Dedifferentiated amniotic fluid mesenchymal stem cell (primary cell): ENCODE results near the gene FLNA.
"Not testable (repeated sequence)": the region's sequence is repeated elsewhere in the genome, so short reads cannot be mapped to it uniquely, and the experiment has no call there.

Source experiments
- DNase-seq: peaks from one replicate; pipeline ENCODE4 v3.0.0-alpha.2; 2016; ENCODE audit errors: extremely low spot score

The FLNA gene

DNA sequence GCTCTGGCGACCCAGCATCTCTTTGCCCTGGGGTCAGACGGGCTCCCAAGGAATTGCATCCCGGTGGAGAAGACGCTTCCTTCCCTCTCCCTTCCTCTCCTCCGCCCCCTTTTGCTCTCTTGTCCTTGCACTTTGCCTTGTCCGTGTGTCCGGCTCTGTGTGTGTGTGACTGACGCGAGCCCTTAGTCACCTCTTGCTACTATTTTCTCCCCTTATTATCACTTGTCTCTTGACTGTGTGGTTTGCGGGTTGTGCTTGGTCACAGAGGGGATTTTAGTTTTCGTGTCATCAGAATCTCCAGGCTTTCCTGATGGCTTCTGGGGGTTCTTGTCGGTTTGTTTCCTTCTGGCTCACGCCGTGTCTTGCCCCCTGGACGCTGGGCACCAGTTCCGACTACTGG lies 31.4 kb downstream of the FLNA start:
- DNase-seq: not testable (repeated sequence)

DNA sequence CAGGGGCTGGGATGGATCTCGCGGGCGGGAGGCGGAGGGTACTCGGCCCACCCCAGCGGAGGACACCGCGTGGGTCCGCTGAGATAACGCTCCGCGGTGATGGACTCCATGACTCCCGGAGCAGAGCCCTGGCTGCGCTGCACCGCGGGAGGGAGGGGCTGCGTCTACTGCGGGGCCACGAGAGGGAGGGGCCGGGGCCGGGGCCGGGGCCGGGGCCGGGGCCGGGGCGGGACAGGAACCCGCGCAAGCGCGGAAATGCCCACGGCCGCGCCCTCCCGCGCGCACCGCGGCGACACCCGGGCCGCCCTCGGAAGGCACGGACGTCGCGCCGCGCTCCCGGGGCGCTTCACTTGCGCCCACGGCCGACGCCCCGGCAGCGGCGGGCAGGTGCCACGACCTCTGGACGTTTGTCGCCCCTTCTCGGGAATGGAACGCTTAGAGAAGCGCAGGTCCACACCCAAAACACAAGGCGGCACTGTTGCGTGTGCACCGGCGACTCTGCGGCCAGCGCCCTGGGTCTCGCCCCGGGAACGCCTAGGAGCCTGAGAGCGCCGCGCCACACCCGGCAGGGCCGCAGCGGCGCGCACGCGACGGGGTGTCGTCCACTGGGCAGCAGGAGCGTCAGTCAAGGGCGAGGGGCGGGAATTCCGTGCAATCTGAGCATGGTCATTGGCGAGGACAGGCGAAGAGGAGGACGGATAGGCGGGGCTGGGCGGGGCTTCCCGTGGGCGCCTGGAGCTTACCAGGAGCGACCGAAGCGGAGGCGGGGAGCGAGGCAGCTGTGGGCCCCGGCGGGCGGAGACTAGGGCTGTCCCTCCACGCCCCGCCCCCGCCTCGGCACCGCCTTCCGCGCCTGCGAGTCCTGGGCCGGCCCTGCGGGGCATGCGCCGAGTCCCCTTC lies 32.8 kb downstream of the FLNA start:
- not testable (repeated sequence) for DNase-seq

DNA sequence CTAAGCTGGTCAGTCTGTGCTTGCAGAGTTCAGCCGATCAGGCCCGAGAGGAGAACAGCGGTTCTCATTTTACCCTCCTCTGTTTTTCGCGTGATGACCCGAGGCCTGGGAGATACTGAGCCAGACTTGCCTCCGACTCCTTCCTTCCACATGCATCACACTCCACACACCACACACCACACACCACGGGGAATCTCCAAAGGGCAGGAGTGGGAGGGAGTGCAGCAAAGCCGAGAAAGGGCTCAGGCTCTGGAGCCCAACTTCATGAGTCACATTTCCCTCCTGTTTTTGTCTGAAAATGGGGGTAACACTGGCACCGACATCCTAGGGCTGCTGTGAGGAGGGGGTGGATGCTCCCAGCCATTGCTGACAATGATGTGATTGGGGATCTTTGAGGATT lies 39.9 kb downstream of the FLNA start:
- DNase-seq: no peak

DNA sequence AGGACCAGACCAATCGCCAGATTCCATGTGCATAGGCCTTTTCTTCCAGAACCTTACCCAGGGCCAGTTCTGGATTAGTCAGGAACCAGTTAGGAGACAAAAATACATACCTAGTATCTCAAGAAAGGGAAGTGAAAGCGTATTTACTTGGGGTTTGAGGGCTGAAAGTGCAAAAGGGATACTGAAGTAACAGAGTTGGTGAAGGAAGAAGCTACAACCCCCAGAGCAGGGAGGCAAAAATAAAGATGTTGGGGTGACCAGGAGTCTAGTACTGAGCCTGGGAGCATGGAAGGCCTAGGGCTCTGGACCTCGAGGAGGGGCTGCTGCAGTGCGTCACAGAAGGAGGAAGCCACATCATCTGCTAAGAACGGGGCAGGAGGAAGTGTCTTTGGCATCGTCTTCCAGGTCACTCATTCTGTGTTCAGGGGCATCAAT lies 40.6 kb downstream of the FLNA start:
- no peak for DNase-seq

DNA sequence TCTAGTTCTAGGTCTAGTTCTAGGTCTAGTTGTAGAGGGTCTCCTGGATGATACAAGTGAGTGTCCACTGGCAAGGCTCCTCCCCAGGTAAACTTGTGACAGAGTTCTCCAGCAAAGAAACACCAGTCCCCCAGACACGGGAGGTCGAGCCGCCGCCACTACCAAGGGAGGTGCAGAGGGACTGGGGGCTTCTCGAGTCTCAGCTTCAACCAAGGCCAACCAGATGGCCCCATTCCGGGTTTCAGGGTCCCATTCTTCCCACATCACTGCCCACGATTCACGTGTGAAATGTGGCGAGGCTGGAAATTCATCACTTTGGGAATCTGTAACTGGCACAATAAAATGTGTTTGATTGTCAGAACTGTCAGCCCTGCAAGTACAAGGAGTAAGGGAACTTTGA lies 41.3 kb downstream of the FLNA start:
- no peak for DNase-seq

DNA sequence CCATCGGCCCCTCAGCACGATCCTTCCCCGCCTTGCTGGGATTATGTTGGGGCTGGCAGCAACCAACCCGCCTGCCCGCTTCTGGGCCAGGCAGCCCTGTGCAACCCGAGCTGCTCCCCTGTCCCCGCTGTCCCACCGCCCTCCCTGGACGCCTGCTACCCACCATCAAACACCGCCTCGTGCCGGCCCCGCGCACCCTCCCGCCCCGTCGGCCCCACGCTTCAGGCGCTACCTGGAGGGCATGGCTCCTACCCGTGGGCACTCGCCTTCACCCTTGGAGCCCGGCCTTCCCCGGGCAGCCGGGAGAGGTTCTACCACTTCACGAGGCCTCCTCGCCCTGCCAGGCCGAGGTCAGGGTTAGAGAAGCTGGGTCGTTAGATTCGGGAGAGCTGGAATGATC lies 41.9 kb downstream of the FLNA start:
- DNase-seq: no peak

DNA sequence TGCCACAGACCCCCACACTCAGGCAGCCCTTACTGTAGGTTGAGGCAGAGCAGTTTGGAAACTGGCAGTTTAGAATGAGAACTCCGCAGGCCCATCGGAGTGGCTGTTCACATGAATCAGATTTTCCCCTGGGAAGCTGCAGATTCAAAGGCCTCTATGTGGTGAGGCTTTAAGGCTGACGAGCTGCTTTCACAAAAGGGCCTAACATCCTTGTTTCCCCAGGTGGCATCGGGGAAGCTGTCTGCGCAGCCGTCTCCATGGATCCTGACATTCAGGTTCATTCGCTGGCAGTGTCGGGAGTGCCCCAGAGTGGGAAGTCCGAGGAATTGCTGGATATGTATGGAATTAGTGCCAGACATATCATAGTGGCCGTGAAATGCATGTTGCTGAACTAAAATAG lies 45.1 kb downstream of the FLNA start:
- DNase-seq: no peak

DNA sequence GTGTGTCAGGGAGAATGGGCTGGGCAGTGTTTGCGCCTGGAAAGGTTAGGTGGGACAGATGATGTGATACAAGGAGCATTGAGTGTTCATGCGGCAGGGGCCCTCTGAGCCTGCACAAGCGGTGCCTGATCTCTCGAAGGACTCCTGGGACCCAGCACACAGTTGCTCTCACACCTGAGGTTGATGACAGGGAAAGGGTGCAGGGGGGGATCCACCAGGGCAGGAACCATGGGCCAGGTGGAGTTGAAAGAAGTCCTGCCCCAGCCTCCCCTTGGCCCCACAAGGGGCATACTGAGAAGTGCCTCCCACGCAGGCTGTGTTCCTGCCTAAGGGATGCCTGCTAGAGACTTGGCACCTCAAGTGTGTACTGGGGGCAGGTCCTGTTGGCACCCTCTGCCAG lies 45.8 kb downstream of the FLNA start:
- DNase-seq: no peak

DNA sequence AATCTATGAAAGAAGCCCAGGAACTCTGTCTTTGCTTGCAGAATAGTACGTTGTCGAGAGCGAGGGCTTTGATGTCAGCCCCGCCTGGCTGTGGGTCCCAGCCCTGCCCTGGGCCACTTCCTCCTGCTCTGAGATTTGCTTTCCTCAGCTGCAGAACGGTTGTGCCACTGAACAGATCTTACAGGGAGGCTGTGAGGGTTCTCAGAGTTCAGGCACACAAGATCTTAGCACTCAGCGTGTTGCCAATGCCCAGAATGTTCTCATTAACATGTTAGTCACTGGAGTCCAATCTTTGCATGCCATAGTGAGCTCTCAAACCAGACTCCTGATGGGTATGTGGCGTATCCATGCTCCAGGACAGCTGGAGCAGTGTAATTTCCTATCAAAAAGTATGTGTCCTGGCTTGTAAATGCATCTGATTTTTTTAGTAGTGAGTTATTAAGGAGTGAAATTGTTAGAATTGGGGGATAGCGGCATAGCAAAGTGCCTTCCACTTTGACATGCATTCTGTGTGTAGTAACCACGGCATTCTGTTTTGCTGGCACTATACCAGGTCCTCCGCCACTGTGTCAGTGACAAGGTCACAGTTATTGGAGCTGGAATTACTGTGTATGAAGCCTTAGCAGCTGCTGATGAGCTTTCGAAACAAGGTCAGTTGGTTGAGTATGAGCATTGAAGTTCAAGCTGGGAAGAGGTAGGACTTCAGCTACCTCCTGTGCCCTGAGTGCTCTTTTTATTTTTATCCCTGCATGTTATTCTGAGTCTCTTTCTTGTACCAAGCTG lies 47.2 kb downstream of the FLNA start:
- no peak for DNase-seq

DNA sequence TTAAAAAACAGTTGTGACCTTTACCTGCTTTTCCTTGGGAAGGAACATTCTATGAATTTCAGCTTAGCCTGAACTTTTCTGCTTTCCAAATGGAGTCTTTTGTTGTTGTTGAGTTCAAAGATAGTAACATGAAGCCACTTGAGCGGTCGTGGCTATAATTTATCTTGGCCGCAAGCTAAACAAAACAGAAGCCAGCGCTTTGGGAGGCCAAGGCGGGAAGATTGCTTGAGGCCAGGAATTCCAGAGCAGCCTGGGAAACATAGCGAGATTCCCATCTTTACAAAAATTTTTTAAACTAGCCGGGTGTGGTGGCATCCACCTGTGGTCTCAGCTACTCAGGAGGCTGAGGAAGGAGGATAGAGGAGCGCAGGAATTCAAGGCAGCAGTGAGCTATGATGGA lies 48.9 kb downstream of the FLNA start:
- DNase-seq: no peak

DNA sequence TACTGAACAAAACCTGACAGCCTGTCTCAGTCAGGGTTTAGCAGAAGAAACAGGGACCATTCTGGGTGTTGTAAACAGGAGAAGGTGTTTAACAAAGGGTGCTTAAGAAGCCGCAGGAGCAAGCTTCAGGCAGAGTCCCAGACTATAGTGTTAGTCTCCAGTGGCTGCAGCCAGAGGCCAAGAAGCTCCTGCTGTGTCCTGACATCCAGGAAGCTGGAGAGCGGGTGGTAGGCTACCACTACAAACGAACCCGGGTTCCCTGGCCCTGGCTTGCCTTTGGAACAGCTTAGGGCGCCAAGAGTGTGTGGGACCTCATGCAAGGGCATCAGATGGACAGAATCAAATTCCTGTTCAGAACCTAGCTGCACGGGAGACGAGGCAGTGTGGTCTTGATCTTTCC lies 50.9 kb downstream of the FLNA start:
- no peak for DNase-seq

DNA sequence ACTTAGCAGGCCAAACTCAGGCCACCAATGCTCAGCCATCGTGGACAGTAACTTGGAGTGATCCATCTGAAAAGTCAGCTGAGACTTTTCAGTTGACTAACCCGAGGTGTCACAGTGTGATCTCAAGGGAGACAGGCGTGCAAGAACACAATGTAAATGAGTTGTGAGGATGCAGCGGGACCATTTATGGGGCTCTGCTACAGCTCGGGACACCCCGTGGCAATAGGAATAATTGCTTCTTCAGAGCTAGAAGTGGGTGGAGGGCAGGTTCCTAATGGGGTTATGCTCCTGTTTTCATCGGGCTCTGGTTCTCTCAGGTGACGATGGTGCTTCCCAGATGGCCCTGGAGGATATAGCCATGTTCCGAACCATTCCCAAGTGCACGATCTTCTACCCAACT lies 51.5 kb downstream of the FLNA start:
- no peak for DNase-seq

DNA sequence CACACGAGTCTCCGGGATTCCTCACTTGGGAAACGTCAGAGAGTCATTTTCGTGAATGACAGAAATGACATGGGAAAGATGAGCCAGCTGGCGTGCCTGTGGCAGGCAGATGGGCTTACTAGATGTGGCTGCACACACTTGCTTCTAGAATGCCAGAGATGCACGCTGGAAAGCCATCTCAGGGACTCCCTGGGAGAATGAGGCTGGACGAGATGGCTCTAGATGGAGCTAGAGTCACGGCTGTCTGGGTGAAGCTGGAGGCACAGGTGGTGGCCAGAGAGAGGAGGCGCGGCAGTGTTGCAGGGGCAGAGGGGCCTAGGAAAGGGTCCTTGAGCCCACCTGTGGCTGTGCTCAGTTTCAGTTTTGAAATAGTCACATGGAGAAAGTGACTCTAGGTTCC lies 52.8 kb downstream of the FLNA start:
- no peak for DNase-seq

DNA sequence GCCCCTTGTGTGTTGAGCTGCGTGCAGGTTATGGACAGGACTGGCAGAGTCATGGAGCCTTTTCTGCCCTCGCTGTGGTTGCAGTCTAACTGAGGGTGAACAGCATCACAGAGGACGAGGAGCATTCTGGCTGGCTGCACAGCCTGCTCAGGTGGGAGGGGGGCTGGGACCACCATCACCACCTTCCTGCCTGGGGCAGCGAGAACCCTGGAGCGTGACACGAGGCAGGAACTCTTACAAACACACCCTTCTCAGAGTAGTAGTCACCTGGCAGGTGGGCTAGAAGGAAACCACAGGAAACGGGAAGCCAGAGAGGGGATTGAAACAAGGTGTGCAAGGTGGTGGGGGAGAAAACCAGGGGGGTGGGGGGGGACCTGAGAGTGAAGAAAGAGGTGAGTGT lies 53.3 kb downstream of the FLNA start:
- DNase-seq: no peak

DNA sequence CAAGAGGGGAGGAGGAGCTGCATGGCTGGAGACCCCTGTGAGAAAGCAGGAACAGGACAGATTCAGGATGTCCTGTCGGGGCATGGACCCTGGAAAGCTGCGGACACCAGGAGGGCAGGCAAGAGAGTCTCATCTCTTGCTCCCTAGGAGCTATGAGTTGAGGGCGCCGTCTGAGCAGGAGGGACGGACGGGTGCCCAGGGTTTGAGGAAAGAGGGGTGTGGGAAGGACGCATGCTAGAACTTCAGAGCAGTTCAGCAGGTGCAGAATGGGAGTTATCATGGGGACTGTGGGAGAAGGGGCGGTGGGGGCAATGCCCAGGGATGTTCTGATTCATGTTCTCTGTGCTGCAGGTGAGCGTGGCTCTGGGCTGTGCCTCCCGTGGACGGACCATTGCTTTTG lies 54.0 kb downstream of the FLNA start:
- DNase-seq: no peak

DNA sequence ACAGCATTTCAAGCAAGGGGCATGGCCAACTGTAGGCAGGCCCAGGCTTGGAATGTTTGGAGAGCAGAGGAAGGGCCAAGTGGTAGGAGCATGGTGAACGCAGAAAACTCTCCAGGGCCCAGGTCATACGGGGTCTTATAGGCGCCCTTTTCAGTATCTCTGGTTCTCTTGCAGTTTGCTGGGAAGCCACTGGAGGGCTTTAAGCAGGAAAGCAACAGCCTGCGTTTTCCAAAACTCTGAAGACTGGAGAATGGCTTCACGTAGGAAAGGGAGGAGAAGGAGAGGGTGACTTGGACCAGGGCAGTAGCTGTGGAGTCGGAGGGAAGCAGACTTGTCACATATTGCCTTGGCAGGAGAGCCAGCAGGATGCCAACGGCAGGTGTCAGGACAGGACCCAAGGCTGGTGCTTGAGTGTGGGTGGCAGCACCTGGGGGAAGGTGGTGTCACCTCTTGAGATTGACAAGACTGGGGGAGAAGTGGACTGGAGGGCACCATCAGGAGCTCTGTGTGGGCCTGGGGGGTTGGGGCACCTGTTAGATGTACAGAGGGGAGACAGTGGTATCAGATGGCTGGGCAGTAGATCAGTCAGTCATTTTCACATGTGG lies 56.9 kb downstream of the FLNA start:
- DNase-seq: no peak

DNA sequence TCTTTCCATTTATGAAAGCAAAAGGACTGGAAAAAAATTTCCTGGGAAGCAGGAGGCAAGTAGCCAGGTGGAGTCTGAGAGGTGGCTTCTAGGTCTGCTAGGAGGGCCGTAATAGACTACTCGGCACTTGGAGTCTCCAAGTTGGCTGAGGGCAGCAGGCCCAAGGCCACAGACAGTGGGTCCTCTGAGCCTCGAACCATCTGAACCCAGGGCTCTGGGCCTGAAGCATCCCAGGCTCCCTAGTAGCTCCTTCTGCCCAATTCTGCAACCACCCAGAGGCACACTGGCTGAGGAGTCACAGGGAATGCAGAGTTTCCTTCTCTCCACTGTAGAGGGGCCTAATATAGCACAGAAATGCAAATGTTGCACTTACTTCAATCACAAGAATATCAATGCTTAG lies 59.0 kb downstream of the FLNA start:
- DNase-seq: no peak

DNA sequence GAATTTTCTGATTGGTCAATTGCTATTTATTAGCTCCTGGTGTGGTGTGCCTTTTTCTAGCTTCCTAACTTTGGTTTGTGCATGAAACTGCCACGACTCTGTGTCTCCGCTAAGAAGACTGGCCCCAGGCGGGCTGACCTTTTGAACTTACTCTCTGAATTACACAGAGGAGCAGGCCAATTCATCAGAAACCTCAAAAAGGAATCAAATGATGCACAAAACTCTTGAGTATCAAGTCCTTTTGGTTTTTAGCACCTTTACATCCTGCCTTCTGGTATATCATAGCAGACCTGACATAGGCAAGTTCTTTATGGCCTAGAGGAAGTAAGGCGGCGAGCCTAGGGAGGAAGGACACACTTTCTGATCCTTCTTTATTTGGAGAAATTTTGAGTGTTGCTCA lies 61.3 kb downstream of the FLNA start:
- no peak for DNase-seq

DNA sequence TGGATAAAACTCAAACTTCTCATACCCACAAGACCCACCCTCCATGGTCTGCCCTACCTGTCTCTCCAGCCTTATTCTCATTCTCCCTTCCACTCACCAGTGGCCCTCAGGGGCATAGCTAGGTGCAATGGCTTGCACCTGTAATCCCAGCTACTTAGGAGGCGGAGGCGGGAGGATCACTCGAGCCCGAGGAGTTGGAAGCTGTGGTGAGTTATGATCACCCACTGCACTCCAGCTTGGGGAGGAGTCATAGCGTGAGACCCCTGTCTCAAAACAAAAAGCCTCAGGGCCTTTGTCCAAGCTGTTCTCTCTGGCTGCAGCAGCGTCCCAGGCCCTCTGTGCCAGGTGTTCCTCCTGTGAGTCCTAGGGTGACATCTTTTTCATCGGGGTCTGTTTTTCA lies 62.3 kb downstream of the FLNA start:
- DNase-seq: no peak

DNA sequence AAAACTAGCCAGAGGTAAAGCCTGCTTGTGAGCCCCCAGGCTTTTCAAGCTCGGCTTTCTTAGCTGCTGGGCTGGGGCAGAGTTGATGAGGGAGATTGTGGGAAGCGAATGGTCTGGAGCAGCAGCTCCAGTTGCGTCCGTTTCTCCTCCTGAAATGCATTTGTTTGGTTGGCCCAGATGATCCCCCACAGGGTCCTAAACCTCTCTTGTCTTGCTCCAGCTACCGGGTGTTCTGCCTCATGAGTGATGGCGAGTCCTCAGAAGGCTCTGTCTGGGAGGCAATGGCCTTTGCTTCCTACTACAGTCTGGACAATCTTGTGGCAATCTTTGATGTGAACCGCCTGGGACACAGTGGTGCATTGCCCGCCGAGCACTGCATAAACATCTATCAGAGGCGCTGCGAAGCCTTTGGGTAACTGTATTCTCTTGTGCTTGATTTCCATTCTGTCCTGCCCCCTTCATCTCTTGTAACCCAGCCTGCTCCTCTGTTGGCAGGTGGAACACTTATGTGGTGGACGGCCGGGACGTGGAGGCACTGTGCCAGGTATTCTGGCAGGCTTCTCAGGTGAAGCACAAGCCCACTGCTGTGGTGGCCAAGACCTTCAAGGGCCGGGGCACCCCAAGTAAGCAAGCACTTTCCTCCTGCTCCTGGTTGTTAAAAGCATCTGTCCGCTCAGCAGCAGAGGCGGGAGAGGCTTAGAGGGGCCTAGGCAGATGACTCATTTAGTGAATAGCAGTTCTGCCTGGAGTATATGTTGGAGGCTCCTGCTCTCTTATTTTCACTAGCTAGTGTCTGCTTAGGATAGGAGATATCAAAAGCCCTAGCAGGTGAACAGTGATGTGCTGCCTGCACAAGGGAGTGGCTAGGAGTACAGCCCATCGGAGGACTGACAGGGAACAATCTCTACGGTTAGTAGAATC lies 63.6 kb downstream of the FLNA start:
- no peak for DNase-seq

DNA sequence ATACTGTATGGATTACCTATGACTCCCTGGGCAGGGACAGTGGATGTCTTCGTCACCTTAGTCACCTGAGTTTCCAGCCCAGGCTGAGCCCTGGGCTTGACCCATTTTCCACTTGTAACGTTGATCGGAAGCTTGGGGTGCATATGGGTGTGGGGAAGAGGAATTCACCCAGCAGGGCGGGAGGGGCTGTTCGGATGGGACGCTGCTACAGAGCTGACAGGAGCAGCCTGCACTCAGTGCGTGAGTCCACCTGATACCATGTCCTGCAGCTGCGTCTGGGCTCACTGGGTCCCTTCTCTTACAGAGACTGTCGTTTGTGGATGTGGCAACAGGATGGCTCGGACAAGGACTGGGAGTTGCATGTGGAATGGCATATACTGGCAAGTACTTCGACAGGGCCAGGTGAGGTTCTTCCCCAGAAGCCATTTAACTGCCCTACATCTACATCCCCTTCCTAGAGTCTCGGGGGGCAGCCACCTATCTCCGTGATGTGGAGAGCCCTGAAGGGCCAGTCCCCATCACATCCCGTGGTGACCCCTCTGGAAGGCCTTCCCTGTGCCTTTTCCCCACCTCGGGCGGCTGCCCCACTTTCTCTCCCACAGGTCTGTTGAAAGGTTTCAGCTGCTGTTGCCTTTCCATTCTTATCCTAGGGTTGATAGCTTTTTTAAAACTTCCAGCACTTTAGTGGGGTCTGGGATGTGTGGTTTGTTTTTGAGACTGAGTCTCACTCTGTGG lies 65.2 kb downstream of the FLNA start:
- no peak for DNase-seq
